Stimulated activated CD8-positive, alpha-beta memory T cell treated with anti-CD3 and anti-CD28 coated beads, Interleukin-7, amount 100 ng/mL, for 1 hour (primary cell): ENCODE measurements around the gene DNAJB14.

ENCODE experiments used
- DNase-seq, 2 donors: peaks; one replicate each; pipeline ENCODE4 v3.0.0-alpha.2; 2020; ENCODE audit warnings: low read depth in 2 of 2

DNAJB14 gene

DNA sequence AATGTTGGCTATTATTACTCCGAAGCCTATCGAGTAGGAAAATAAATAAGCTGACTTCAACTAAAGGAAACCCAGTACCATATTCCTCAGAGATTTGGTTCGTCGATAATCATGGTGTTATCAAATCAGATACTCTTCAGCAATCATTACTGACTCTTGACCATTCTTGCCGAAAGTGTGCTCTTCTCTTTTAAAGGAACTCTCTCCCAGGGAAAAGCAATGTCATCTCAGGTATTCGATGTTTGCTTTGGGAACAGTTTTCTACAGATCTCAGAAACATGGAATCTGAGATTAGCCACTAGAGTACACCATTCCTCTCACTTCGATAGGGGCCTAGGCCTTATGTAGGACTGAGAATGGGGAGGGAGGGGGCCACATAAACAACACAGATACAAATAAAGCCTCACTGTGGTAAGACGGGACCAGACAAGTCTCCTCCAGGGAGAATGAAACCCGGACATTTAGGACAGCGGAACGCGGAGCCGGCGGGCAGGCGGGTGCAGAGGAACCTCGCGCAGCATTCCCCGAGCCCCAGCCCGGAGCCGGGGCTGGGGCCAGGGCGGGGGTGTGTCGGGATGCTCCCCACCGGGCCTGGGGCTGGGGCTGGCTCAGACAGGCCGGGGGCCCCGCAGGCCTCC is 581 bp downstream of the DNAJB14 start:
- no peak for DNase-seq

DNA sequence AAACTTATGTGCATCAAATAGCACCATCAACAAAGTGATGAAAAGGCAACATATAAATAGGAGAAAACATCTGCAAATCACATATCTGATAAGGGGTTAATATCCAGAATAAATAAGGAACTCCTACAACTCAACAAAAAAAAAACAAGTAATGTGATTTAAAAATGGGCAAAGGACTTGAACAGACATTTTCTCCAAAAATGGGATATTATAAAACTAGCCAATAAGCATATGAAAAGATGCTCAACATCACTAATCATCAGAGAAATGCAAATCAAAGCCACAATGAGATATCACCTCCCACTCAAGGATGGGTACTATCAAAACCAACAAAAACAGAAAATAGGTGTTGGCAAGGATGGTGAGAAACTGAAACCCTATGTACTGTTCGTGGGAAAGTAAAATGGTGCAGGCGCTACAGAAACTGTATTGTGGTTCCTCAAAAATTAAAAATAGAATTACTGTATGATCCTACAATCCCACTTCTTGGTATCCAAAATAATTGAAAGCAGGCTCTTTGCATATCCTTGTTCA is 2.4 kb downstream of the DNAJB14 start:
- DNase-seq, result no peak

DNA sequence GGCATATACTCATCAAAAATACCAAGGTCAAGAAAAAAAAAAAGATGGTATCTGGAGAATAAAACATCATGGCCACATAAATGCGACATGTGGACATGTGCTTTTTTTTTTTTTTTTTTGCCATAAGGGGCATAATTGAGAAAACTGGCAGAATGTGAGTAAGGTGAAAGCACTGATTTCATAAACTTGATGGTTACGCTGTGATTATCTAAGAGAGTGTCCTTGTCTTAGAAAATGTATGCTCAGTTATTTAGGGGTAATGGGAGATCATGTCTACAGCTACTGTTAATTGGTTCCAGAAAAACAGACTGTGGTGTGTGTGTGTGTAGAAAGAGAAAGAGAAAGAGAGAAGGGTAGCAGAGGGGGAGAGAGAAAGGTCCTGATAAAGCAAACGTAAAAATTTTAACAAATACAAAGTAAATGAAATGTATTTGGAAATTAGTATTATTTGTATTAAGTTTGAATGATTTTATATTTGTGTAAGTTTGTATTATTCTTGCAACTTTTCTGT is 8.1 kb downstream of the DNAJB14 start:
- no peak for DNase-seq

DNA sequence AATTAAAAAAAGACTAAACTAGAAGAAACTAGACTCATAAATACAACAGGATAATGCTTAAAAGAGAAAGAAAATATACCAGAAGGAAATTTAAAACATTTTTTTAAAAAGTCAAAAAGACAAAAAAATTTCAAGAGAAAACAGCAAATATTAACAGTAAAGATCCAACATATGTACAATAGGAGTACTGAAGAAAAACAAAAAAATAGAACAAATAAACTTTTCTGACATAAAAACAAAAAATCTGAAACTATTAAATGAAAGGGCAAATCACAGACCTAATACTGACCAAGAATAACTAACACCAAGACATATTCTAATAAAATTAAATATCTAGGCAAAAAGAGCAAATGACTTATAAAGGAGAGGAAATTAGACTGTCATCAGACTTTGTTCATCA is 11.5 kb downstream of the DNAJB14 start:
- DNase-seq, result no peak

DNA sequence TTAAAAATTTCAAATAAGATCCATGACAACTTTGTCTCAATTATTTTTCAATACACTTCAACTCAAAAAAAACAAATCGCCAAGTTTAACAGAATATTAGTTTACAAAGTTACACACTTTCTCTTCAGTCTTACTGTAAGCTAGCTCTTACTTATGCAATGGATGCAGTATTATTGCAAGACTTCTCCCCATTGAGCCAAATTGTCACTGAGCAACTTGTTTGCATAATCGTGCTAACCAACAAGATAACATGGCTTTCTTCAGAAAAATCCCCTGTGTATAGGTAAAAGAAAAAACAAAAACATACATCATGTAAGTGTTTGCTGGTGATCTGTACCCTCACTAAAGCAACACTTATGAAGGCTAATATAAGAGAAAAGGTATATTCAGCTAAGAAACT is 18.9 kb downstream of the DNAJB14 start:
- DNase-seq, result no peak

DNA sequence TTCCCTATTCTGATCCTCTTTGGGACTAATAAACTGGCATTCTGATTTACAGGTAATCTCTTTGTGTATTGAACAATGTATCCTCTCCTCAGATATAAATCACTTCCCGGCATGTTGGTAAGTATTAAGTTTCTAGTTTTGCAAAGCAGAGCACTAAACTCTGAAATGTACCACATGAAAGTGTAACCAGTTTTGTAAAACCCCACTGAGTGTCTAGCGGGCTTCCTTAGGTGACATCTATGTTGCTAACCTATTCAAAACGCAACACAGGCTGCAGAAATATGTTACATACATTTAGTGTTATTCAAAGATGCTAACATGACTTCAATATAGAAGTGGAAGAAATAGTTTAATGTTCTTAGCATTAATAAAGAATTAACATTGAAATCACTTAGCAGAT is 25.2 kb downstream of the DNAJB14 start:
- no peak for DNase-seq

DNA sequence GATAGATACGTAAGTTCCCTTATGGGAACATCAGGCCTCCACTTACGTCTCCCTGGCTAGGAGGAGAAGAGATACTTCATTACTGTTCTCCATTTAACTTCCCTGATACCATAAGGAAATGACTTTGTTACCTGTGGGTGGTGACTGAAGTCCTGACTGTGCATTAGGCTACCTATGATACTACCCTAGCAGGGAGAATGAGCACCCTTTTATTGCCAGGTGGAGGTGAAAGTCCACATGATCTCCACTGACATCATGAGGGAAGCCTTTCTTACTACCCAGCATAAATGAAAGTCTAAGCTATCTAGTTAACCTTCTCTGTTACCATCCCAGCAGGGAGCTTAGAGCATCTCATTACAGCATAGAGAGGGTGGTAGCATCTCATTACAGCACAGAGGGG is 27.8 kb downstream of the DNAJB14 start:
- DNase-seq, result no peak

DNA sequence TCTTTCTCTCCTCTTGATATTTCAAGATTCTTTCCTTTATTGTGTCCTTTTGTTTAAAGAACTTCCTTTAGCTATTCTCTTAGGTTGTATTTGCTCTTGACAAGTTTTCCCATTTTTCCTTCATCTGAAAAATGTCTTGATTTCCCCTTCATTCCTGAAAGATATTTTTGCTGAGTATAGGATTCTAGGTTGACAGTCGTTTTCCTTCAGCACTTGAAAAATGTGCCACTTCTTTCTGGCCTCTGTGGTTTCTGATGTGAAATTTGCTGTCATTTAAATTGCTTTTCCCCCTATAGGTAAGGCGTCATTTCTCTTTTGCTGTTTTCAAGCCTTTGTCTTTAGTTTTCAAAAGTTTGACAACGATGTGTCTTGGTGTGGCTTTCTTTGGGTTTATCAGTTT is 28.8 kb downstream of the DNAJB14 start:
- no peak for DNase-seq

DNA sequence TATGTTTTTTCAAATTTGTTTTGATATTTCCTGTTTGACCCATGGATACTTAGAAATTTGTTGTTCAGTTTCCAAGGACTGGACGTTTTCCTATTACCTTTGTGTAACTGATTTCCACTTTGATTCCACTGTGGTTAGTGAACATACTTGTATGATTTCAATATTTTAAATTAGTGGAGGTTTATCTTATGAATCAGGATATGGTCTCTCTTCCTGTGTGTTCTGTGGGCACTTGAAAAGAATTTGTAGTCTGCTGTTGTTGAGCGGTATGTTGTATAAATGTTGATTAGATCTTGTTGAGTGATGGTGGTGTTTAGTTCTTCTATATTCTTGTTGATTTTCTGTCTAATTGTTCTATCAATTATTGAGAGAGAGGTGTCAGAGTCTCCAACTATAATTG is 31.0 kb downstream of the DNAJB14 start:
- DNase-seq, result no peak

DNA sequence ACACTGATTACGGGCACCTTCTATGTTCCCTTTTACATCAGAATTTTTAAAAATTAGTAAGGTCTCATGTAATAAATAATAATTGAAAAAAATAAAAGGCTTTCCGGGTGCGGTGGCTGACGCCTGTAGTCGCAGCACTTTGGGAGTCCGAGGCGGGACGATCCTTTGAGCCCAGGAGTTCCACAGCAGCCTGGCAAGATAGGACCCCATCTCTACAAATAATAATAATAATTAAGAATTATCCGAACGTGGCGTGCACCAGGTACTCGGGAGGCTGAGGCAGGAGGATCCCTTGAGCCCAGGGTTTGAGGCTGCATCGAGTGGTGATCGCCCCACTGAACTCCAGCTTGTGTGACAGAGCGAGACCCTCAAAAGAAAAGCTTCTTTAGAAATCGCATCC is 51.4 kb downstream of the DNAJB14 start:
- DNase-seq, result no peak

DNA sequence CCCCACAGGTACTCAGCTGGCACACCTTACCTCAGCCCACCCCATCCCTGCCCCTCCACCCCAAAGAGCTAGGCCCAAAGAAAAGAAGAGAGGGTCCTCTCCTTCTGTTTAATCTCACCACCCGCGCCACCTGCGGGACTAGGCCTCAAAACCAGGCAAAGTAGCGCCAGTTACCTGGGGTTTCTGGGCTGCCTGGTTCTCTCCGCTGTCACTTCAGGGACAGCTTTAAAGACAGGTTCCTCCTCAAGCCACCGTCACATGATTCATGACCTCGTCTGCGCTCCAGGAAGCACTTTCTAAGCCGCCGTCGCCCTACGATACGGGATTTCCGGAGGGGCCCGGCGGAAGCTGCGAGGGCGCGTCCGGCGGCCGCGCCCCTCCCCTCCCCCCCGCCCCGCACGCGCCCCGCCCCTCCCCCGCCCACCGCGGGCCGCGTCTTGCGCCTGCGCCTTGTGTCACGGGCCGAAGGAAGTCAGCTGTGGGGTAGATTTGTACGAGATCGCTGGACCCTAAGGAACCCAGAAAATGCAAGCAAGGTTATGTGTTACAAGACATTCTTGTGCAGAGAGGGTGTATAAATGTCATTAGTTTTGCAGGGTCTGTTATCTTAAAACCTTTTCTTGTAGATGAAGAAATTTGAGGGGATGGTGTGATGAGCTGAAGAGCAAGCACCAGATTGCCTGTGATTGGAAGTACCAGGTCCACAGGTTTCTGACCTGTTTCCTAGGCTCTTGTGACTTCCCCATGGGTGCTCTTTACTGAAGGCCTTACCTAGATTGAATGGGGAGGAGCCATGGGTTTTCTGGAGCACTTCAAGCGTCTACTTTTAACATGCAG is 52.0 kb downstream of the DNAJB14 start, which contains the start of gene LAMTOR3:
LAMTOR3 (minus strand) TSS at position 267 of the 837 bp plus-strand sequence. CDS start 464 bp downstream, outside the sequence.
- DNase-seq, result peak; percentile 74 to 78

DNA sequence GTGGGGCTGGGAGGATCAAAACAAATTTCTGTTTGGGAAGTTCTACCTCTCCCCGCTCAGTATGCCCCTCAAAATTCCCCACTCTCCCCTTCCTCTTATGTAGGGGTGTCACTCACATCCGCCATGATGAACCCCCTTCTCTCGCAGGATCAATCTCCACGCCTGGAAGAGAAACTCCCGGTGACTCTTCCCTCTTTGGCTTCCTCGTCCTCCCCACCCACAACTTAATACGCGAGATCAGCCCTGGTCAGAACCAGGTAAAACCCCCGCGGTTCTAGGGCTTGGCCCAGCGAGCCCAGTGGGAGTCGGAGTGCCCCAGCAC is 52.6 kb downstream of the DNAJB14 start:
- no peak for DNase-seq

DNA sequence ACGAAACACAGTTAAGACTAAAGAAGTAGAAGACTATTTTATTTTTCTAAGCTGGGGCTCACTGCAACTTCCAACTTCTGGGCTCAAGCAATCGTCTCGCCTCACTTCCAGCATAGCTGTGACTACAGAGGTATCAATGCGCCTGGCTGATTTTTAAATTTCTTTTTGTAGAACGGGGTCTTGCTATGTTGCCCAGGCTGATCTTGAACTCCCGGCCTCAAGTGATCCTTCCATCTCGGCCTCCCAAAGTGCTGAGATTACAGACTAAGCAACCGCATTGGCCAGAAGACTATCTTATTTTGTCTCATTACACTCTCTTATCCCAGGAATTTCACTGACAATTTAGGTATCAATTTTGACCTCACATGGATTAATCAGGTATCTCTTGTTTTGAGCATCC is 53.4 kb downstream of the DNAJB14 start:
- no peak for DNase-seq

DNA sequence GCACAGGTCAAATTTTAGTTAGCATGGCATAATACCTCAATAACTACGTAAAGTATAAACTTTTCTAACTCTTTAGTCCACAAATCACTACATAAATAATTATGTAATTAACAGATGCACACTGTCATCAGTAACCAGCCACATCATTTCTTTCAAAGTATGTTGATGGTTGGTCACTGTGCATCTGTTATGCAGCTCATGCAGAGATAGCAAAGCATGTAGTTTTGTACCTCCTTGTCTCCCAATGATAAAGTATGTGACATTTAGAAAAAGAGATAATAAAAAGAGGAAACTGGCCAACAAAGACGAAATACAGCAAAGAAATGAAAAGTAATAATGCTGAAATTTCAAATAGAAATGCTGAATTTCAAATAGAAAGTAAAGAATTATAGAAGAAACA is 55.1 kb downstream of the DNAJB14 start:
- no peak for DNase-seq

DNA sequence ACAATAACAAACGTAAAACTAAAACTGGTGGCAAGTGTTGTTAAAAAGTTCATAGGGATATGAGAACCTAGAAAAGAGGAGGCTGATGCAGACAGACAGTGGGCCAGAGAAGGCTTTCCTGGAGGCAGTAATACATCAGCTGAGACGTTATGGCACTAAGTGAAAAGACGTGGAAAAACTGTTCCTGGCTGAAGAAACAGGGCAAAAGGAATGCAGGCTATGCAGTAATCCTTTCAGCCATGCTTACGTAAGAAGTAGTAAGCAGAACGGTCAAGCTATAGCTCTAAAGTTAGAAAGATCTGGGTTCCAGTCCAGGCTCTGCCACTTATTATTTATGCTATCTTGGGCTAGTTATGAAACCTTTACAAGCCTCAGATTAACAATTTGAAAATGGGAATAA is 58.6 kb downstream of the DNAJB14 start:
- no peak for DNase-seq

DNA sequence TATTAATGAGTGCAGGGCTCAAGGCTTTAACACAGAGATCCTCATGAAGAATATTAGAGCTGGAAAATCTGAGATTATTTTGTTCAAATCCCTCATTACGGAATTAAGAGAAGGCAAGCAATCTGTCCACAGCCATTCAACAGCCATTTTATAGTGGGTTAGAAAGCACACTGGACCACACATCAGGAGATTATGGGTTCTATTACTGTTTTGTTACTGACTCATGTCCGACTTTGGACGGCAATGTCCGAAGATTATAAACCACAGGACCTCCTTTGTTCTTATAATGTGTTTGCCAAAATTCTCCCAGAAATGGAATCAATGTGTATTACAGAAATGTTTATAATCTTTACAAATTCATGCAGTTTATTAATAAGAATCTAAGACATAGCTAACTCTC is 60.3 kb downstream of the DNAJB14 start:
- DNase-seq, result no peak

DNA sequence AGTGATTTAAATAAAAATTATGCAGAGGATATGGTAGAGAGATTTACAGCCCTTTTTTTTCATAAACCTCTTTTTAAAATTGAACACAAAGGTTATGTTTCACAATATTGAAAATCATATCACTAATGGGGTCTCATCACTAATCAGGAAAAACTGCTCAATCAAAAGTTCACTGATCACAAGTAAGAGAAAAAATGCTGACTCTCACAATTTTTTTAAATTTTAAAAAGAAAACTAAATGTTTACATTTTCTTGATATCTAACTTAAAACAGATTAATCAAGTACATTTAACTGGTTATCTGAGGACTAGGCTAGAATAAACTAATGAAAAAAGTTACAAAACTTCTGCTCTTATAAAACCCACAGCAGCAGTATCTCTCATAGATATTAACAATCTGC is 60.7 kb downstream of the DNAJB14 start:
- no peak for DNase-seq

DNA sequence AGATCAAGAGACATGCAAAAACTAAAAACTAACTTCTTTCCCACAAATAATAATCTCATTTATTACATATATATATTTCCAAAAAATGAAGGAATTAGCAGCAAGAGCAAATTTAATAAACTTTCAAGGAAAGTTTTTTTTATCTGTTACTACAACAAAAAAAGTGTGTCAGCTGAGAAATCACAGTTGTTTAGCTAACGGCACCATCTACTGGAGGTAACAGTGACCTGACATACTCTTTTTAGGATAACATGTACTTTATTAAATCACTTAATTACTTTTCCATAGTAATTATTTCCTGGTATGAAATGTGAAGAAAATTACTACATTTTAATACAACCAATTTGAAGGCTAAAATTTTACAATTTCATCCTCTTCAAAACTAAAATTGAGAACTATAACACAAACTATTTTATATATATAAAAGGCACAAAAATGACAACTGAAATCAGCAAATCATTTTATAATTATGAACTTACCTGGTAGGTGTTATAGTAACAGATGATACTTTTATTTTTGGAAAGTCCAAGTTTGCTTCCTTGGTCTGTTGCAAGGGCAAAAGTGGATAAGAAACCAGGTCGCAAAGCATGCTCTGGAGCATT is 61.3 kb downstream of the DNAJB14 start:
- no peak for DNase-seq

DNA sequence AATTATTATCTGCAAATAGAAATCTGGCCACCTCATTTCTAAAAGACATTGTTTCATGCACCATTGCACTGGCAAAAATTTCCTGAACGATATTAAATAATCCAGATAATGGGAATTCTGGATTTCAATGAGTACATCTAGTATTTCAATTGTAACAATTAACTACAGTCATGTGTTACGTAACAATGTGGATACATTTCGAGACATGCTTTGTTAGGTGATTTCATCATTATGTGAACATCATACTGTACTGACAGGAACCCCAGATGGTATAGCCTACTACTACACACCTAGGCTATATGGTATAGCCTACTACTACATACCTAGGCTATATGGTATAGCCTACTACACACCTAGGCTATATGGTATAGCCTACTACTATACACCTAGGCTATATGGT is 67.0 kb downstream of the DNAJB14 start:
- DNase-seq, result no peak

DNA sequence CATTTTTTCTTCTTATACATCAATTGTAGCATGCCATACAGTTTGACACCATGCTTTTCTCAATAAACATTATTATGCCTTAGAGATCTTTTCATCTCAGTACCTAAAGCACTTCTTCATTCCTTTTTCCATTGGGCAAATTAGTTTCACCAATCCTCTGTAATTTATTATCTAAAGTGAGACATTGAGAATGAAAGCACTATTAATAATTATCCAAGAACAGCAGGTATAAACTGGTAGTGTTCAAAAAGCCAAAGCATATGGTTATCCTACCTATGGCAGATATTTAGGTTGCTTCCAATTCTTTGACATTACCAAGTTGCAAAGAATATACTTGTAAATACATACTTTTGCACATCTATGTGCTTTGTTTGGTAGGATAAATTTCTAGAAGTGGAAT is 67.8 kb downstream of the DNAJB14 start:
- no peak for DNase-seq

DNA sequence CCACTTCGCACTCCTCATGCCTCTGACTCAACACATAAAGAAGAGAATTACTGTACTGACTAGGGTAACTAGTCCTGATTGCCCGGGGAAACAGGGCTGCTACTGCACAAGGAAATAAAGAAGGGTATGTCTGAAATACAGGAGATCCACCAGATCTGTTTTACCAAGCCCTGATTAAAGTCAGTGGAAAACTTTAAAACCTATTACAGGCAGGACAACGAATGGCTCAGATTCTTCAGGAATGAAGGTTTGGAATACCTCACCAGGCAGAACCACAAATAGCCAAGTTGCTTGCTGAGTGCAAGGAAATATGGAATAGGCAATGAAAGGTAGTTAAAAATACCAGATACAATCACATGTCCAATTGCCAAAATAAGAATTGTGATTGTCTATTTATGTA is 69.5 kb downstream of the DNAJB14 start:
- no peak for DNase-seq

DNA sequence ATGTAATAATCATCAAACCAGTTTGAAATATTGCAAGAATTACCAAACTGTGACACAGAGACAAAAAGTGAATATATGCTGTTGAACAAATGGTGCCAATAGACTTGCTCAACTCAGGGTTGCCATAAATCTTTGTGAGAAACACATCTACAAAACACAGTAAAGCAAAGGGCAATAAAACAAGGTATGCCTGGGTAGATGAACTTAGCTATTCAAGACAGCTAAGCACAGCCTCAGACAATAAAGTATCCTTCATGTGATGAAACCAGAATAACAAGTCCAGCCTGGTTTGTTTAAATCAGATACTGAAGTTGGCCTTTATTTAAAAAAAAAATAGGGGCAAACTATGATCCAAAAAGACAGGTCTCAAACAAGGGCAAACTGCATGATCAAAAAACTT is 71.3 kb downstream of the DNAJB14 start:
- DNase-seq, result no peak

DNA sequence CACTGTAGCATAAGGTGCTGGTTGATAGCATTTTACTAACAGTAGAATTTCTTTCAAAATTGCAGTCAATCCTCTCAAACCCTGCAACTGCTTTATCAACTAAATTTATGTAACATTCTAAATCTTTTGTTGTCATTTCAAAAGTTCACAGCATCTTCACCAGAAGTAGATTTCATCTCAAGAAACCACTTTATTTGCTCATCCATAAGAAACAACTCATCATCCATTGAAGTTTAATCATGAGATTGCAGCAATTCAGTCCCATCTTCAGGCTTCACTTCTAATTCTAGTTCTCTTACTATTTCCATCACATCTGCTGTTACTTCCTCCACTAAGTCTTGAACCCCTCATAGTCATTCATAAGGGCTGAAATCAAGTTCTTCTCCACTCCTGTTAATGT is 73.8 kb downstream of the DNAJB14 start:
- DNase-seq, result no peak
